Stimulated activated CD4-positive, alpha-beta T cell treated with anti-CD3 and anti-CD28 coated beads, Interleukin-1b, Interleukin-23, amount 100 ng/mL, for 48 hours (primary cell): ENCODE data around the gene NHLRC2.
A peak's percentile ranks its signal among the peaks of the same experiment; 100 is the strongest.

Experiments
- DNase-seq: peaks from one replicate; pipeline ENCODE4 v3.0.0-alpha.2; 2020

The NHLRC2 gene

GRCh38 chr10:113945075-113945686, 90.7 kb downstream of the NHLRC2 start:
- no peak for DNase-seq

- DNase-seq, result no peak
Measured at GRCh38 chr10:113945687-113946085, 91.2 kb downstream of the NHLRC2 start.

GRCh38 chr10:113947184-113948041, 93.0 kb downstream of the NHLRC2 start:
- no peak for DNase-seq

GRCh38 chr10:113948048-113948447, 93.6 kb downstream of the NHLRC2 start:
- DNase-seq, result no peak

- no peak for DNase-seq
Measured at GRCh38 chr10:113950268-113950667, 95.8 kb downstream of the NHLRC2 start.

GRCh38 chr10:113953505-113954272, 99.2 kb downstream of the NHLRC2 start:
- no peak for DNase-seq

- DNase-seq, result no peak
Measured at GRCh38 chr10:113954409-113954808, 99.9 kb downstream of the NHLRC2 start.

- no peak for DNase-seq
Measured at GRCh38 chr10:113957013-113957412, 102.6 kb downstream of the NHLRC2 start.

GRCh38 chr10:113958631-113959382, 104.3 kb downstream of the NHLRC2 start:
- peak; percentile 19 for DNase-seq

- DNase-seq, result no peak
Measured at GRCh38 chr10:113959383-113959760, 104.9 kb downstream of the NHLRC2 start.

GRCh38 chr10:113960617-113961181, 106.2 kb downstream of the NHLRC2 start:
- DNase-seq, result no peak

GRCh38 chr10:113961182-113962031, 106.9 kb downstream of the NHLRC2 start:
- peak; percentile 51 for DNase-seq

- no peak for DNase-seq
Measured at GRCh38 chr10:113965077-113965476, 110.6 kb downstream of the NHLRC2 start.

GRCh38 chr10:113965683-113966082, 111.2 kb downstream of the NHLRC2 start:
- DNase-seq, result no peak
